Gastrocnemius medialis (tissue), 4 donors: ENCODE measurements around the gene AHSA1. TPM values are rescaled to one million over a fixed set of nuclear protein-coding genes. Genes with fewer than 3 reads are reported as not detected.

Source experiments
- ATAC-seq, 2 donors: fragments of 150-250 bp; one replicate each; pipeline ENCODE4 v1.9.1; 2016
- DNase-seq, 2 donors: peaks; one replicate each; pipeline ENCODE4 v3.0.0-alpha.2; 2019
- H3K27ac ChIP-seq, 4 donors: fragments of 200-600 bp; sonication (generic); 1 replicate in 1 of 4; 2 replicates in 3 of 4; pipeline ENCODE4 v1.5.1; 2016 to 2018; ENCODE audit warnings: mild to moderate bottlenecking in 2 of 4, moderate library complexity in 1 of 4
- H3K27me3 ChIP-seq, 3 donors: fragments of 200-600 bp; sonication (generic) in 2 of 3; 1 replicate in 1 of 3; 2 replicates in 2 of 3; pipeline versions ENCODE4 v1.5.1 to v1.6.0; 2016 to 2019; ENCODE audit warnings: mild to moderate bottlenecking in 1 of 3, moderate library complexity in 1 of 3
- H3K36me3 ChIP-seq, 2 donors: fragments of 200-600 bp; sonication (generic) in 1 of 2; one replicate each; pipeline ENCODE4 v1.5.1; 2017 to 2018
- H3K4me1 ChIP-seq, 2 donors: fragments of 200-600 bp; sonication (generic) in 1 of 2; one replicate each; pipeline ENCODE4 v1.5.1; 2016 to 2017; ENCODE audit warnings: mild to moderate bottlenecking in 2 of 2
- H3K4me3 ChIP-seq, 4 donors: fragments of 200-600 bp; sonication (generic) in 3 of 4; 1 replicate in 1 of 4; 2 replicates in 3 of 4; pipeline ENCODE4 v1.5.1; 2016 to 2019; ENCODE audit warnings: mild to moderate bottlenecking in 2 of 4
- H3K9me3 ChIP-seq, 3 donors: fragments of 200-600 bp; sonication (generic) in 2 of 3; 1 replicate in 1 of 3; 2 replicates in 2 of 3; pipeline ENCODE4 v1.5.1; 2016 to 2019
- CTCF ChIP-seq, 5 experiments: fragments of 450-650 bp in 3 of 5; fragments of 200-600 bp in 2 of 5; sonication (generic) in 2 of 5; IDR thresholded peaks in 4 of 5; conservative IDR thresholded peaks in 1 of 5; 1 replicate in 4 of 5; 2 replicates in 1 of 5; pipeline ENCODE4 v1.5.1; 2016 to 2019; ENCODE audit warnings: antibody characterized with exemption in 5 of 5, mild to moderate bottlenecking in 3 of 5, moderate library complexity in 3 of 5
- POLR2A ChIP-seq, 2 donors: fragments of 450-650 bp; IDR thresholded peaks; one replicate each; pipeline ENCODE4 v1.6.1; 2017; ENCODE audit warnings: antibody characterized with exemption in 2 of 2, mild to moderate bottlenecking in 2 of 2, moderate library complexity in 2 of 2
- in situ Hi-C, 4 donors: fragments of 200-750 bp; cut with MboI; loops; one replicate each; pipeline versions ENCODE4 v1.15.0 to v1.8.0; 2017; ENCODE audit warnings: low sequenced_read_pairs in 4 of 4
- intact Hi-C: fragments of 100-400 bp; cut with DNase I; formaldehyde crosslinking; loops from one replicate; pipeline ENCODE4 v1.15.1; 2023; ENCODE audit warnings: low total_unique reads
- total RNA-seq, 4 donors: library from RNA; depleted of rRNA; stranded (reverse); fragments of >200 nt; gene quantifications; one replicate each; pipeline versions ENCODE4 v1.1.0 to v1.2.3, GENCODE V29; 2016

Gene AHSA1
- total RNA-seq, 4 donors from 2014 or later, result 112 to 200 (median 165) TPM

DNA sequence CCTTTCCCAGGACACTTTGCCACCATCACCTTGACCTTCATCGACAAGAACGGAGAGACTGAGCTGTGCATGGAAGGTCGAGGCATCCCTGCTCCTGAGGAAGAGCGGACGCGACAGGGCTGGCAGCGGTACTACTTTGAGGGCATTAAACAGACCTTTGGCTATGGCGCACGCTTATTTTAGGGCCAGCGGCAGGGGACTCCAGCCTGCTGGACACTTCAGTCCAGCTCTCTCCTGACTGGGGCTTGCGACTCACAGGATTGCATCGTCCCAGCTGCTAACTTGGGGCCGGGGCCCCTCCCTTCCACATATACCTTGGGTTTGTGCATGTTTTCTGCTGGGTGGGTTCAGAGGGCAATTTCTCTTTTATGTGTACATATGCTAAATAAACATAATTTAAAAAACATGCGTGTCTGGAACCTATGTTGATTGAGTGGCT is 11.2 kb downstream of the AHSA1 start:
- DNase-seq (no peak), ATAC-seq (no peak)
- Histone ChIP-seq H3K9me3 (no peaks in the 10 kb centered on the region), H3K4me1 (no peaks in the 10 kb centered on the region), H3K36me3 (peaks cover 6 to 54% of the 10 kb centered on the region in 2 donors), H3K27me3 (no peaks in the 10 kb centered on the region), H3K27ac (no peak overlapping the region), H3K4me3 (no peak overlapping the region)
- intact Hi-C loops (no loop called here), in situ Hi-C loops (loop anchor here in 3 of 4 donors (25.0 kb wide), 2 partner anchors 243 to 357 kb away; partner anchors contain the start of genes ALKBH1 (in 3 of the 3) and SLIRP (in 3 of the 3))
- TF ChIP-seq CTCF (IDR thresholded peaks at IDR 0.05 in 4 of 5, conservative IDR thresholded peaks at IDR 0.05 in 1 of 5), result no peak
- TF ChIP-seq POLR2A (IDR thresholded peaks at IDR 0.05), result no peak

DNA sequence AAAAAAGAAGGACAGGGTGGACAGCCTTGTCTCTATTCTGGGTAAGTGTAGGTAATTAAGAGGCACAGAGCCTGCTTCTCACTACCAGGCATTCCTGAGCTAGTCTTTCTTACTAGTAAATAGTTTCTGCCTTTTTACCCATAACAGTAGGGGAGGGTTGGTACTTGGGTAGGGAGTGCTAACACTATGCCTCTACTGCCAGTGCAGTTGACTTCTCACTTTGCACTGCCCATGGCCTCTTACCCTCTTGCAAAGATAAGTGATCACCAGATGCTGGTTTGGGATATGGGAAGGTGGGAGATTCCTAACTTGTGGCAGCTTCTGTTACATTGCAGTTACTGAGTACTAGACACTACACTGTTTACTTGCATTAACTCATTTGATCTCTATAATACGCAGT is 11.6 kb downstream of the AHSA1 start:
- DNase-seq, result no peak
- Histone ChIP-seq H3K27ac (no peak overlapping the region), H3K9me3 (no peaks in the 10 kb centered on the region), H3K27me3 (no peaks in the 10 kb centered on the region), H3K4me1 (no peaks in the 10 kb centered on the region), H3K4me3 (no peak overlapping the region), H3K36me3 (peaks cover 4 to 50% of the 10 kb centered on the region in 2 donors)
- intact Hi-C loops (no loop called here), in situ Hi-C loops (loop anchor here in 3 of 4 donors (25.0 kb wide), 2 partner anchors 243 to 357 kb away; partner anchors contain the start of genes ALKBH1 (in 3 of the 3) and SLIRP (in 3 of the 3))
- no peak for TF ChIP-seq CTCF (IDR thresholded peaks at IDR 0.05 in 4 of 5, conservative IDR thresholded peaks at IDR 0.05 in 1 of 5)
- no peak for TF ChIP-seq POLR2A (IDR thresholded peaks at IDR 0.05)
- no peak for ATAC-seq

DNA sequence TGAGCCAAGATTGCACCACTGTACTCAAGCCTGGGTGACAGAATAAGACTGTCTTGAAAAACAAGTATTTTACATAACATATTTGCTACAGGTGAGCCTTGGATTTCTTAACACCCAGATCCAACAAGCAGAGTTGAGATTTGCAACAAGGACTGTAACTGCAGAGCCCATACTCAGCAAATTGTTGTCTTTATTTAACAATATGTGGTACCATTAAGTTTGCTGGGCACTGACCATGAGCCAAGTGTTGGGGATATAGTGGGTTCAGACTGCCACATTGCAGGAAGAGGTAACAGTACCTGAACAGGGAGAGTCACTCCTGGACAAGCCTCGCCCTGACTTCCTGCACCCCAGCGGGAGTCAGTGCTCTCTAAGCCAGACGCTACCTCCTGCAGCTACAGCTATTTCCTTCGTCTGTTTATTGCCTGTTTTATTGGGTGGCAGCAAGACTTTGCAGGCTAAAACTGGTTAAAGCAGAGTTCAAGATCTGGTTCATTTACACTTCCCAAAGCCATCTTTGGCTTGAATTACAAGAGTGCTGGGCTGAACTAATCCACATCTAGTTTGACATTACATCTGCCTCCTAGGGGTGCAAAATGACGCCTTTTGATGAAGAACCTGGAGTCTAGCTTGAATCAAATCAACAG is 12.5 kb downstream of the AHSA1 start:
- Histone ChIP-seq H3K4me3 (no peak overlapping the region), H3K9me3 (no peaks in the 10 kb centered on the region), H3K27ac (no peak overlapping the region), H3K27me3 (no peaks in the 10 kb centered on the region), H3K36me3 (peaks cover 3 to 42% of the 10 kb centered on the region in 2 donors), H3K4me1 (no peaks in the 10 kb centered on the region)
- TF ChIP-seq CTCF (IDR thresholded peaks at IDR 0.05 in 4 of 5, conservative IDR thresholded peaks at IDR 0.05 in 1 of 5), result no peak
- TF ChIP-seq POLR2A (IDR thresholded peaks at IDR 0.05), result no peak
- intact Hi-C loops (no loop called here), in situ Hi-C loops (loop anchor here in 3 of 4 donors (25.0 kb wide), 2 partner anchors 242 to 358 kb away; partner anchors contain the start of genes ALKBH1 (in 3 of the 3) and SLIRP (in 3 of the 3))
- DNase-seq (no peak), ATAC-seq (no peak)

GRCh38 chr14:77473921-77474320 is 16.0 kb downstream of the AHSA1 start:
- no peaks in the 10 kb centered on the region for H3K27me3 ChIP-seq
- H3K27ac ChIP-seq, result no peak overlapping the region
- no peak for DNase-seq
- intact Hi-C loops (no loop called here), in situ Hi-C loops (loop anchor here in 3 of 4 donors (25.0 kb wide), 2 partner anchors 238 to 362 kb away; partner anchors contain the start of genes ALKBH1 (in 3 of the 3) and SLIRP (in 3 of the 3))
- TF ChIP-seq CTCF (IDR thresholded peaks at IDR 0.05 in 4 of 5, conservative IDR thresholded peaks at IDR 0.05 in 1 of 5) (no peak), POLR2A (IDR thresholded peaks at IDR 0.05) (no peak)
- ATAC-seq, result no peak
- H3K4me3 ChIP-seq, result no peak overlapping the region
- H3K4me1 ChIP-seq, result no peaks in the 10 kb centered on the region
- peaks cover 0 to 9% of the 10 kb centered on the region in 2 donors for H3K36me3 ChIP-seq
- H3K9me3 ChIP-seq, result no peaks in the 10 kb centered on the region
